GM21717 (cell line): Measurements from ENCODE around the gene NAIP.
"Not testable (repeated sequence)": the region's sequence is repeated elsewhere in the genome, so short reads cannot be mapped to it uniquely, and the experiment has no call there.

Experiments used
- ATAC-seq: cut with Tn5 transposase; IDR thresholded peaks from one replicate; pipeline ENCODE4 v1.9.1; 2021; ENCODE audit warnings: mild to moderate bottlenecking, moderate library complexity; ENCODE audit not compliant: unreplicated experiment

The NAIP gene, protein sequence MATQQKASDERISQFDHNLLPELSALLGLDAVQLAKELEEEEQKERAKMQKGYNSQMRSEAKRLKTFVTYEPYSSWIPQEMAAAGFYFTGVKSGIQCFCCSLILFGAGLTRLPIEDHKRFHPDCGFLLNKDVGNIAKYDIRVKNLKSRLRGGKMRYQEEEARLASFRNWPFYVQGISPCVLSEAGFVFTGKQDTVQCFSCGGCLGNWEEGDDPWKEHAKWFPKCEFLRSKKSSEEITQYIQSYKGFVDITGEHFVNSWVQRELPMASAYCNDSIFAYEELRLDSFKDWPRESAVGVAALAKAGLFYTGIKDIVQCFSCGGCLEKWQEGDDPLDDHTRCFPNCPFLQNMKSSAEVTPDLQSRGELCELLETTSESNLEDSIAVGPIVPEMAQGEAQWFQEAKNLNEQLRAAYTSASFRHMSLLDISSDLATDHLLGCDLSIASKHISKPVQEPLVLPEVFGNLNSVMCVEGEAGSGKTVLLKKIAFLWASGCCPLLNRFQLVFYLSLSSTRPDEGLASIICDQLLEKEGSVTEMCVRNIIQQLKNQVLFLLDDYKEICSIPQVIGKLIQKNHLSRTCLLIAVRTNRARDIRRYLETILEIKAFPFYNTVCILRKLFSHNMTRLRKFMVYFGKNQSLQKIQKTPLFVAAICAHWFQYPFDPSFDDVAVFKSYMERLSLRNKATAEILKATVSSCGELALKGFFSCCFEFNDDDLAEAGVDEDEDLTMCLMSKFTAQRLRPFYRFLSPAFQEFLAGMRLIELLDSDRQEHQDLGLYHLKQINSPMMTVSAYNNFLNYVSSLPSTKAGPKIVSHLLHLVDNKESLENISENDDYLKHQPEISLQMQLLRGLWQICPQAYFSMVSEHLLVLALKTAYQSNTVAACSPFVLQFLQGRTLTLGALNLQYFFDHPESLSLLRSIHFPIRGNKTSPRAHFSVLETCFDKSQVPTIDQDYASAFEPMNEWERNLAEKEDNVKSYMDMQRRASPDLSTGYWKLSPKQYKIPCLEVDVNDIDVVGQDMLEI (N-terminal part only)

DNA sequence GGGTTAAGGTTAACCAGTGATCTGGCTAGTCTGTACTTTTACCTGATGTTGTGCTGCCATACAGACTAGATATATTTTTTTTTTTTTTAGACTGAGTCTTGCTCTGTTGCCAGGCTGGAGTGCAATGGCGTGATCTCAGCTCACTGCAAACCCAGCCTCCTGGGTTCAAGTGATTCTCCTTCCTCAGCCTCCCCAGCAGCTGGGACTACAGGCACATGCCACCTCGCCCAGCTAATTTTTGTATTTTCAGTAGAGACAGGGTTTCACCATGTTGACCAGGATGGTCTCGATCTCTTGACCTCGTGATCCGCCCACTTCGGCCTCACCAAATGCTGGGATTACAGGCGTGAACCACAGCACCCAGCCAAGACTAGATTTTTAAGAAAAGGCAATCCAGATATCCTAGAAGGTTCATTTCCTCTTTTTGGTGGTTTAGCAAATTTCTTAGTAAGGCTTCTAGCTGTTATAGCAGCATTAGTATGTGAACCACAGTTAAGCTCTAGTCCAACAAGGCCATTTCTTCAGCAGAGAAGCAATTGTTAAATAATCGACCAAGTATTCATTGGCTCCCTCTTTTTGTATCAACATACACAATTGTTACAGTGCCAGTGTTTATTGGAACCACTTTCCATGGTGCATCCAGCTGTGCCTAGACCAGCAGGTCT is at the start of gene NAIP:
NAIP (minus strand) TSS at position 51 of the 665 bp plus-strand sequence. CDS start 12,424 bp downstream, outside the sequence.
- ATAC-seq: not testable (repeated sequence)

DNA sequence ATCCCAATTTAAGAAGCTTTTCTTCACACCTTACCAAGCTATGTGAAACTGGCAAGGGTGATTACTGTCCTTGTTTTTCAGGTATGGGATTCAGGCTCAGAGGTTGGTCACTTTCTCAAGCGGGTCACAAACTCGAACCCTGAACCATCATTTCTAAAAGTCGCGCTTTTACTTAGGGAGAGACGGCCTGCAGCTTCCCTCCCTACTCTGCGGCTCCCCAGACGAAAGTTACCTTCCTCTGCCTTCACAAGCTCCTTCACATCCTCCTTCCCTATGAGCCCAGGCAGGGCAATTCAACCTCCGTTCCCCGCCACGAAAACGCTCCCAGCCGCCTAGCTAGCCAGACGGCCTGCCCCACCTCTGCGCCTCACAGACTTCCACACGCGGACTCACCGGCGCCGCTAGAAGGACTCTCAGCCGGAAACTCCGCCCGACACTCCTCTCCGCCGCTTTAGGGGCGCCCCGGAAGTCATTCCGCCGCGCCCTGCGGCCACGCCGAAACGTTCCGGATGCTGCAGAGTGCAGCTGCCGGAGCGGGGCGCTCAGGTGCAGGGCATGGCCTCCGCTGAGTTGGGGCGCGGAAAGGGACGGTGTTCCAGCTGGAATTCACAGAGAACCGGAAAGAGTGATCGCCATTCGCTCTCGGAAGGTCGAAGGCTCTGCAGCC is 42.3 kb upstream of the NAIP start, which contains the start of gene GTF2H2:
GTF2H2 (minus strand) TSS at position 415 of the 667 bp plus-strand sequence. CDS start 4,913 bp downstream, outside the sequence.
- peak; percentile 95 for ATAC-seq

DNA sequence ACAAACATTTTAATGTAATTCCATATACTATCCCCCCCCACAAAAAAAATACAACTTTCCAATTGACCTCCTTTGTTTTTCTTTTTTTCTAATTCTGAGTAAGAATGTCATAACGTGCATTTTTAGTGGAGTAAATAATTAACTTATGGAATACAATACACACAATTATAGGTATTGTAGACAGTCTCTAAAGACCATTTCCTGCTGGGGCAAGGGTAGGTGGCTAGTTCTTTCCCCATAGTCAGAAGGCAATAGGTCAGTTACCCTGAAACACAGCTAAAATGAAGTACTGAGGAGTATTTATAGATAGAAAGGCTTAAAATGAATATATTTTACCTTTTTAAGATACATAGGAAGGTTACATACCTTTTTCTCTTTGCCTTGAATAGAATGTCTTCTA is 36.2 kb upstream of the NAIP start:
- ATAC-seq: not testable (repeated sequence)

DNA sequence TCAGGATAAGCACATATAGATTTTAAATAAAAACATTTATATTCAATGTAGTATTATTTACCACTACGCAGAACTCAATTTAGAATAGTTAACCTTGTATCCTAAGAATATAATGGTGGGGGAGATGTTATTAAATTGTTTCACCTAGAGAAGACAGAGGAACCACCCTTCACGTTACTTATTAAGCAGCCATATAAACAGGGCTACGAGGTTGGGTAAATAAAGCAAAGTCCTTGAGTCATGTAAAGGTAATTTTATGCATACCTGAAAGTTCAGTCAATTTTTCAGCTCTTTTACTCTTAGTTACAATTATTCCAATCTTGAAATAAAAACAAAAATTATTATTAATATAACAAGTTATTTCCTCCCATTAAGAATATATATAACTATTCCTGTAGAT is 34.3 kb upstream of the NAIP start:
- ATAC-seq: not testable (repeated sequence)

DNA sequence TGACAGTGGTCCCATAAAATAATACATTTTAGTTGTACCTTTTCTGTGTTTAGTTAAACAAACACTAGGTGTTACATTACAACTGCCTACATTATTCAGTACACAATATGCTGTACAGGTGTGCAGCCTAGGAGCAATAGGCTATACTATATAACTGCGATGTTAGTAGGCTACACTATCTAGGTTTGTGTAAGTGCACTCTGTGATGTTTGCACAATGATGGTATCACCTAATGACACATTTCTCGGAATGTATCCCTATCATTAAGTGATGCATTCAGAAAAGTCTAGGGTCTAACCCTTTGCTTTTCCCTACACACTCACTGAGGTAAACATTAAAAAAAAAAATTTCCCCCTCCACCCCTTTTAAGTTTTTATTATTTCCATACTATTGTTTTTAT is 19.7 kb upstream of the NAIP start:
- ATAC-seq: not testable (repeated sequence)

DNA sequence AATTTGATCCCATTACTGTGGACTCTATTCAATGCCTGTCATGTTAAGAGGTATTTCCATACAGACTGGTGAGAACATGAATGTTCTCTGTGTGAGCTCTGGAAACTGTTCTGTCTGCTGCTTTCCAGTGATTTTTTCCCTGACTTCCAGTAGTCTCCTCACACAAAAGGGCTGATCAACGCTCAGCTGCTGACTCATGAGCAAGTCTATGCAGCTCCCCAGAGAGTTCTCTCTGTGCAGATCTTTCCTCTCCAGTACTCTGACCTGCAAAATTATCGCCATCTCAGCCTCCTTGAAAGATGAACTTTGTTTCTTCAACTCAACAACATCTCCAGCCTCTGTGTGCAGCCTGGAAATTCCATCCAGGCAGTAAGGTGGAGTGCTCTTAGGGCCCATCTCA is 19.0 kb upstream of the NAIP start:
- ATAC-seq: not testable (repeated sequence)

DNA sequence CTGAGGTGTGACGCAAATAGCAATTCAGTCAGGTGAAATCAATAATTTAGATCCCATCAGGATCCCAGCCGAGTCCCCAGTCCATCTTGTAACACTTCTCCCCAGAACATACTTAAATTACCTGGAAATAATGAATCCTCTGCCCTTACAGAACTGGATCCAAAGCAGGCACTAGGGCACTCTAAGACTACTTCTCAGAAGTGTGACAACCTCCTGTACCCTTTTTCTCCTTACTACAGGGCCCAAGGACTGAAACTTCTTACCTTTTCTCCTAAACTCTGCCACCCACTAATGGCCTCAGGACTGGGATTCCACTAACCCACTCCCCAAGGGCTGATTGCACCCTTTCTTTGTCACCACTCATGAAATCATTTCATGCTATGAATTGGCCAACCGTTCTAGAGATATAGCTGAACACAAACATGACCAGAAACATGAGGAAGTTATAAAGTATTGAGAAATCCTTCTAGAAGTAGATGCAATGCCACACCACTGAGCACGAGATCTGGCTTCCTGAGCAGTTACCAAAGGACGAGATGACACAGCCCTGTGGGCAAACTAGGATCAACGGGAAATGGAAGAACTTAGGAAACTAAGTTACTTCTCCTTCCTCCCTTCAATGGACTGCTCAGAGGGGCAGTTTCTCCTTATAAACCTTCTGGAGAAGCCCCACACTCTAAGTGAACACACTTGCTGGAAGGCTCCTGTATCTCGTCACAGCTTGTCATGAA is 6.1 kb upstream of the NAIP start:
- ATAC-seq: not testable (repeated sequence)

DNA sequence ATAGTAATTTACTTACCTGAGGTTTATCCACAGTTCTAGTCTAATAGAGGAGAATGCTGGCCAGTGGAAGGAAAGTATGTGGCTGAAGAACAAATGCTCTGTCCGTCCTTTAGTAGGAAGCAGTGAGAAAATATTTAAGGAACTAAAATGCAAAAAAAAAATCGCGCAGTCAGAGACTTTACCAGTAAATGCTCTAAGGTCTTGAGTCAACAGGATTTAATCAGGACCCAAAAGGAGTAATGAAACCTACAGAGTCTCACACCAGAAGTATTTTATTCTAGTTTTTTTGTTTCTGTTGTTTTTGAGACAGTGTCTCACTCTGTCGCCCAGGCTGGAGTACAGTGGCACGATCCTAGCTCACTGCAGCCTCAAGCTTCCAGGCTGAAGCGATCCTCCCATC is 4.5 kb downstream of the NAIP start:
- not testable (repeated sequence) for ATAC-seq

DNA sequence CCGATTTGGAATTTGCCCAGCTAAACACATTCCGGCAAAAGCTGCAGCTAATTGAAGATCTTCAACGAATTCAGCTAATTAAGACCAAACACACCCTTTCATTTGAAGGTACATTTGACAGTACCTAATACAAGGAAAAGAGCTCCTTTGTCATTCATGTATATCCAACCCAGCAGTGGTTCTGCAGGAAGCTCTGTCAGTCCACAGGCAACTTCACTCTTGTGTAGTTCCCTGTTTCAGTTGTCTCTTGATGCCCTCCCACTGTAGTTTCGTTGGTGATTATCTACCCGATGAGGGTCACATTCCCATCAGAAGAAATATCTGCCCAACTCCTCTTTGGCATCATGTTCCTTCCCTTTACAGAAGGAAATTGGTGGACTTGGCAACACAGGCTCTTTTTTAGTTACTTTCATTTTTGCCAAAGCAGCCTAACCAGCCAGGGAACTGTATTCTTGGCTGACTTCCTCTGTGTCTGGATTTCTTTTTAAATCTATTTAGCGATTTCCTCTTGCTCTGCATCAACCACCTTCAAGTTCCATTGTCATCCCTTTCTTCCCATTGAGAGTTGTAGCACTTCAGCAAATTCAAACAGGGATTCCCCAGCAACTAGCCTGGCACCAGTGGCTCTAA is 6.6 kb downstream of the NAIP start:
- not testable (repeated sequence) for ATAC-seq

DNA sequence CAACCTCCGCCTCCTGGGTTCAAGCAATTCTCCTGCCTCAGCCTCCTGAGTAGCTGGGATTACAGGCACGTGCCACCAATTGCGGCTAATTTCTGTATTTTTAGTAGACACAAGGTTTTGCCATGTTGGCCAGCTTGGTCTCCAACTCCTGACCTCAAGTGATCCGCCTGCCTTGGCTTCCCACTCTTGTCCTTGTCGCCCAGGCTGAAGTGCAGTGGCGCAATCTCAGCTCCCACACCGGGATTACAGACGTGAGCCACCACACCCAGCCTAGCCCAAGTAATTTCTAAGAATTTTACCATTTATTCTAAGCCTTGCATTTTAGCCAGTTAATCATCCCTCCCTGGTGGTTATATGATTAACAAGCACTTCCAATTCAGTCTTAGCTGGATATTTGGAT is 11.0 kb downstream of the NAIP start:
- ATAC-seq: no peak

DNA sequence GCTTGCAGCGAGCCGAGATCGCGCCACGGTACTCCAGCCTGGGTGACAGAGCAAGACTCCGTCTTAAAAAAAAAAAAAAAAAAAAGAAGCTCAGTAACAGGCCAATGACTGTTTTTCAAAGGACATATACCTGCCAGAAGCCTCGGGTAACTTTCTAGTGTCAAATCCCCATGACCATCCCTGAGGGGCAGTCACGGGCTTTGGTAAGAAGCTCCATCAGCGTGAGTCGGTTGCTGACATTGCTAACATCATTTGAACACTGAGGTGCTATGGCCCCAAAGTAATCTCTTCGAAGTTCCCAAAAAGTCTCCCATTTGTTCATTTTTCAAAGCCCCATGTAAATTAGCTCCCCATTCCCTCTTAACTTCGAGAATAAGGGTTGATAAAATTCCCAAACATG is 11.6 kb downstream of the NAIP start:
- ATAC-seq: no peak

DNA sequence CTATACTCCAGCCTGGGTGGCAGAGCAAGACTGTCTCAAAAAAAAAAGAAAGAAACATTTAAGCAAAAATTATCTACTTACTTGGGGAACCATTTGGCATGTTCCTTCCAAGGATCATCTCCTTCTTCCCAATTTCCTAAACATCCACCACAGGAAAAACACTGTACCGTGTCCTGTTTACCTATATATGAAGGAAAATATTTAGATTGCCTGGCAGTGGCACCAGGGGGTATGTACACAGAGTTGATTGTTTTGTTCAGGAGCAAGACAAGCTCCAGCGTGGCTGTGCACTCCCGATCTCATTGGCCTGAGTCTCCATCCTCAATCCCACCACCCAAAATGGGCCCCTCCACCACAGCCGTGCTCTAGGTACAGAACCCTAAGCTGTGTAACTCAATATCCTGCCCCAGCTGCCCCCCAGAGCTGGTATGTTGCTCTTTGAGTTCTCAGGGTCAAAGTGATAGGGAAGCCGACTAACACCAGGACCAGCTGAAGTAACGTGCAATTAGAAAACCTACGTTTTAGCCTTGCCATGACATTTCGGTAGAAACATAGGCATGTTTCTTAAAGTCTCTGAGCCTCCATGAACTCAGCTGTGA is 13.8 kb downstream of the NAIP start:
- ATAC-seq: no peak

DNA sequence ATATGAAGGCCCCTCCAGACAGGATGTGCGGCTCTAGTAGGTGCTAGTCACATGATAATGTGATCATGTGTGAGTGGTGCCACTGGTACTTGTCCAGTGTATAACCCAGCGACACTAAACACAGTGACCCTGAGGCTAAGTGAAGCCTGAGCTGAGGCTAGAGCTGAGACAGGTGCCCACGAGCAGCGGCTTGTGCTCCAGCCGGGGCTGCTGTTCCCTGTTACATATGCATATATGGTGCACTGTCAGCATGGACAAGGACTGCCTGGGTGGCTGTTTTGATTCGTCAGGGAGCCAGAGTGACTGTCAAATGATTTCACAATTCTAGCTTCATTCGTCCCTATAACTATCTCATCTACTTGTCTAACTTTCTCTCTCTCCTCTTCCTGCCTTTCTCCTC is 18.2 kb downstream of the NAIP start:
- ATAC-seq: not testable (repeated sequence)

DNA sequence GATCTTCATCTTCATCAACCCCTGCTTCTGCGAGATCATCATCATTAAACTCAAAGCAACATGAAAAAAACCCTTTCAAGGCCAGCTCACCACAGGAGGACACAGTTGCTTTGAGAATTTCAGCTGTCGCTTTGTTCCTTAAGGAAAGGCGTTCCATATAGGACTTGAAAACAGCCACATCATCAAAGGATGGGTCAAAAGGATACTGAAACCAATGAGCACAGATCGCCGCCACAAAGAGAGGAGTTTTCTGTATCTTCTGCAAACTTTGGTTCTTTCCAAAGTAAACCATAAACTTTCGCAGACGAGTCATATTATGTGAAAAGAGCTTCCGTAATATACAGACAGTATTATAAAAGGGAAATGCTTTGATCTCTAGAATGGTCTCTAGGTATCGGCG is 40.3 kb downstream of the NAIP start:
- ATAC-seq: not testable (repeated sequence)

DNA sequence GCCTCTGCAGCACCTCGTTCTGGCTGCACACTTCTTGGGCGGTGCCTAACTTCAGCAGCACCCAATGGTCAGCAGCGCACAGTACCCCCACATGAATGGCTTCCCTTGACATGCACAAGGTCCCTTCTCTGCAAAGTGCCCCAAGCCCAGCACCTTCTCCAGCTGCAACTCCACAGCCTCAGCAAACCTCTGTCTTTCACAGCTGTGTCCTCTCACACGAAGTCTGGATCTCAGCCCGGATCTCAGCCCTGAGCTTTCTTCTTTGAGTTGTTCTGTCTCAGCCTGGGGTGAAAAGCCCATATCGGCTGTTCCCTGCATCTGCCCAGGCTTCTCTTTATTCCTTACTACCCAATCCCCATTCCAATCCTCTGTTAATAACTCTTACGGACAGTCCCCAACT is 57.9 kb downstream of the NAIP start:
- ATAC-seq: not testable (repeated sequence)

DNA sequence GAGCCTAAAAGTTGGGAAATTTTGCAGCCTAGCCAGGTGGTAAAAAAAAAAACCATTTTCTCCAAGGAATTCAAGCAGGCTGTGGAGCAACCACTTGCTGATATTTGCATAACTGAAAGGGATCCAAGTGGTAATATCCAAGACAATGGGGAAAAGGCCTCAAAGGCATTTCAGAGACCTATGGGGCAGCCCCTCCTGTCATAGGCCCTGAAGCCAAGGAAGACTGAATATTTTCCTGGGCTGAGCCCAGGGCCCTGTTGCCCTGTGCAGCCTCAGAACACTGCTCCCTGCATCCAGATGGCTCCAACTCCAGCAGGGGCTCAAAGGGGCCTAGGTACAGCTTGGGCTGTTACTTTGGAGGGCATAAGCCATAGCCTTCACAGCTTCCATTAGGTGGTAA is 60.6 kb downstream of the NAIP start:
- ATAC-seq: not testable (repeated sequence)

DNA sequence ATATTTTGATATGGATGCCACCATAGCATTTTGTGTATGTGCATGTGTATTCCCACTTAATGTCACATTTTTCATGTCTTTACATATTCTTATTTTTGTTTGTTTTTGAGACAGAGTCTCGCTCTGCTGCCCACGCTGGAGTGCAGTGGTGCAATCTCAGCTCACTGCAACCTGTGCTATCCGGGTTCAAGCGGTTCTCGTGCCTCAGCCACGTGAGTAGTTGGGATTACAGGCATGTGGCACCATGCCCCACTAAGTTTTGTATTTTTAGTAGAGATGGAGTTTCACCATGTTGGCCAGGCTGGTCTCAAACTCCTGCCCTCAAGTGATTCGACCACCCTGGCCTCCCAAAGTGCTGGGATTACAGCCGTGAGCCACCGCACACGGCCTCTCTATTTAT is 72.1 kb downstream of the NAIP start:
- not testable (repeated sequence) for ATAC-seq

DNA sequence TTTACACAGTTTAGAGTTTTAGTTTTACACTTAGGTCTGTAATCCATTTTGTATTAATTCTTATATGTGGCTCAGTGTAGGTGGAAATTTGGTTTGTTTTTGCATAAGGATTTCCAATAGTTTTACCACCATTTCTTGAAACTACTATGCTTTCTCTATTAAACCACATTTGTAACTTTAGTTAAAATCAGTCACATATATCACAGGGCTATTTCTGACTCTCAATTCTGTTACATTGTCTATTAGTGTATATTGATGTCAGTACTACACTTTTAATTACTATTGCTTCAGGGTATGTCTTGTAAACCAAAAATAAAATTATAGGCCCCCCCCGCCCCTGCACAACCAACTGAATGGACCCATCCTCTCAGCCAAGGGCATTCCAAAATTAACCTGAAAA is 92.6 kb downstream of the NAIP start:
- not testable (repeated sequence) for ATAC-seq
